HG03159 (cell line): ENCODE data around the gene WBP1.
A peak's percentile ranks its signal among the peaks of the same experiment; 100 is the strongest.

Experiments used
- ATAC-seq: cut with Tn5 transposase; IDR thresholded peaks from one replicate; pipeline ENCODE4 v1.9.1; 2021; ENCODE audit warnings: mild to moderate bottlenecking, moderate library complexity; ENCODE audit not compliant: unreplicated experiment

The WBP1 gene

GRCh38 chr2:74501335-74502071 lies 43.3 kb downstream of the WBP1 start:
- no peak for ATAC-seq

DNA sequence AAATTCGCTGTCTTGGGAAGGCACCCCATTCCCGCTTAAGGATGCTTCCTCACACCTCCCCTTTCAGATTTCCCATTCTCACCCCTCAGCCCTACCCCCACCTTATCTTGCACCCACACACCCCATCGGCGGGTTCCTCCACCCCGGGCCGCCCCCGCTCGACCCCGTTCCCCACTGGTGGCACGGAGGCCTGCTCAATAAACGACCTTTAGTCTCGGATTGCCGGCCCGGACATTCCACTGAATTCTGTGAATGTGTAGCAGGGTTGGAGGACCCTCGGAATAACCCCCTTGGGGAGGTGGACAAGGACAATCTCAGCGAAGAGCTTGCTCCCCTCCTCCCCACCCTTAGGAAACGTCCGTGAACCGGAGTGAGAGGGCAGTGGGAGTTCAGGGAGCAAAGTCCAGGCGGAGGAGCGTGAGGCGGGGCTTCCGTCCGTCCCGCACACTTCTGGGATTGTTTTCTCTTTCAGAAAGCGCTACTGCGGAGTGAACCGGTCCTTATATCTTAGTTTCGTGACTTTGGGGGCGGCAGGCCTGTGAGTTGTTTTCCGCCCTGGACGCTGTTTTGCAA lies 44.0 kb downstream of the WBP1 start:
- ATAC-seq = no peak

GRCh38 chr2:74502720-74503505 lies 44.7 kb downstream of the WBP1 start:
- ATAC-seq = peak; percentile 34

- ATAC-seq = no peak
Measured at GRCh38 chr2:74503506-74504475, 45.6 kb downstream of the WBP1 start.

DNA sequence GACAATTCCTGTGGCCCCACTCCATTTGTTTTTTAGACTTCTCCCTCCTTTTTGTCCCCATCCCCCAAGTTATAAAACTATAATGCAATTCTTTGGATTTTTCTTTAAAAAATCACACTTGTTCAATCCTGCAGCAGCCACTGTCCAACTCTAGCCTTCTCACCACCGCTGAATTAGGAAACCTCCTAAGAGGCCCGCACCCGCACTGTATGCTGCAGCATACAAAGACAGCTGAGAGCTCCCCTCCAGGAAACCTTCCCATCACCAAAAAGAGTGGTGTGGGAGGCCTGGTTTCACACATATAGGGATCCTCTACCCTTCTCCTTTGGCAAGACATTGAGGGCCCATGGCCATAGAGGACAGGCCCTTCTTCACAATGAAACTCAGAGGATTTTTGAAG lies 46.4 kb downstream of the WBP1 start:
- ATAC-seq = no peak

GRCh38 chr2:74505448-74506246 lies 47.4 kb downstream of the WBP1 start:
- ATAC-seq = no peak

DNA sequence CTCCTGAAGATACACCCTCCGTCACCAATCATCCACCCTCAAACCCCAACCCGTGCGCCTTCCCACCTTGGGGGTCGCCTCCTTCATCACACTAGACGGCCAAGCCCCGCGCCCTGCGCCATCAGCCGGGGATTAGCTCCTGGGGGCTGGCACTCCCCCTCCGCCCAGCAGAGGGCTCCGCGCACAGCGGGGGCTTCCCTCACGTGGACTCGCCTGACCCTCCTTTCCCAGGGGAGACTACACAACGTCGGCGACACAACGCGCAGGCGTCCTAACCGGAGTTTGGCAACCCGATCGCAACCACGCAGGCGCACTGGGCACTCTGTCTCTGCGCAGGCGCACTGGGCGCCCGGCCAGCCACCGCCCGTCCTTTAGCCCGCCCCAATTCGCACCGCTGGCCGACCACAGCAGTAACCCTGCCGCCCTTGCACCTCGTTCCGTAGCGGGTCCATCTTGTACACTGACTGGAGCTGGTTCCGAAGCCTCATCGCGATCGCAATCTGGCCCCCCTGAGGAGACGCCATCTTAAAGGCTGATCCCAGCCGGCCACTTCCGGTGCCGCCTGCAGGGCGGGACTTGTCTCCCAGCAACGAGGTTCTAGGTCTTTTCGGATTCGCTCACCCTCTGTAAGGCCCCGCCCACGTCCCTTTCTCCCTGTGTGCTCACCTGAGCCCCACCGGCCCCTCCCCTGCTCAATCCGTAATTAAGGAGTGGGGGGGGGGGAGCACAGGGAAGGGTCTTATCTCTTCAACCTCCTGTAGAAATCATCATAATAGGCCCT lies 49.1 kb downstream of the WBP1 start, which contains the start of gene PCGF1:
TSS of gene PCGF1 (minus strand) at position 551 of the 781 bp plus-strand sequence. CDS start at position 524, 27 bp downstream.
- ATAC-seq = peak; percentile 89

DNA sequence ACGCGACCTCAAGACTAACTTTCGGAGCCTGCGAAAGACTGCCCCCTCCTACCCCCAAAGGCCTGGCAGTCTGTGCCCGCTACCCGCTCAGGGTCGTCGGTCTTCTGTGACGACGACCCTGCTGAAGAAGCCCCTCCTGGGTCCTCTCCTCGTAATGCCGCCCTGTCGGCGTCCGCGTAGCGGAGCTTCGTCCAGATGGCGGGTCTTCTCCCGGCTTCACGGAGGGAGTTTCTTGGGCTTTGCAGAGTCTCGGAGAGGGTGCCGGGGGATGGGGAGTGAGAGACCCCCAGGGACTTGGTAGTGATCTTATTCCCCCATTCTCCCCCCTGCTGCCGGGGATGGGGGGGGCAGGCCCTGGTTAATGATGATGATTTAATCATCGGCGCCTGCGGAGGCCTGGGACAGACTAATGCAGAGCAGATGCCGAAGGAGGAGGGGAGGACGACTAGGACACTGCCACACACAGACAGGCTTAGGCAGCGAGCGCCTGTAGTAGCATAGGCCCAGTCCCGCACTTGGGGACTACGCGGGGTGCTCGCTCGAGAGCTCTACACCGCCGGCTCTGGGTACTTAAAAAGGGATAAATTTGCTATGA lies 49.8 kb downstream of the WBP1 start:
- peak; percentile 5 for ATAC-seq

DNA sequence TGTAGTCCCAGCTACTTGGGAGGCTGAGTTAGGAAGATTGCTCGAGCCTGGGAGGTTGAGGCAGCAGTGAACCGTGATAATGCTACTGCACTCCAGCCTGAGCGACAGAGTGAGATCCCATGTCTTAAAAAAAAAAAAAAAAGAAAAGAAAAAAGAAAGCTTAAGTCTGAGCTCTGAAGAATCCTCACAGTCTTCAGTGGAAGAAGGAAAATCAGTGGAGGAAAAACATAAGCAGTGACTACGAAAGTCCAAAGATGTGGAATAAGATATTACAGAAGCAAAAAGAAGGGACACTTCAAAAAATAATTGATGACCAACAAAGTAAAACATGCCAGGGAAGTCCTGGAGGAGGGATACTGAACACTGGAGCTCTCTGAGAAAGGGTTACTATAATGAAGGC lies 52.0 kb downstream of the WBP1 start:
- no peak for ATAC-seq
